ENCODE measurements around the gene SHQ1. TPM values are rescaled to one million over a fixed set of nuclear protein-coding genes. Genes with fewer than 3 reads are reported as not detected.

The SHQ1 gene
- total and polyA plus RNA-seq, 2 donors (not counting 3 experiments of a cell fraction or from before 2014, with no cell fraction given): 7.3 to 20.6 TPM

GRCh38 chr3:72860846-72861245, 12.6 kb upstream of the SHQ1 start:
- Histone ChIP-seq H3K4me3 (replicated peaks in 1 of 3; ENCODE audit: insufficient read depth in 1 of 3, low read depth in 1 of 3, low read length in 3 of 3) (no peak overlapping the region), H3K9me3 (replicated peaks; ENCODE audit: control insufficient read depth, insufficient read depth, low read length) (no peaks in the 10 kb centered on the region), H3K27ac (ENCODE audit: insufficient read depth, low read depth, low read length) (no peak overlapping the region), H3K79me2 (ENCODE audit: control insufficient read depth, insufficient read depth, low read length) (no peaks in the 10 kb centered on the region), H3K9me1 (replicated peaks; ENCODE audit: control insufficient read depth, extremely low read depth, insufficient read depth, low read length) (no peaks in the 10 kb centered on the region), H3K9ac (replicated peaks; ENCODE audit: extremely low read depth, insufficient read depth, low read length) (no peak overlapping the region), H2AFZ (ENCODE audit: low read depth, low read length) (no peak overlapping the region), H3K4me2 (ENCODE audit: insufficient read depth, low read length) (no peak overlapping the region), H3K4me1 (ENCODE audit: control insufficient read depth, extremely low read depth, insufficient read depth, low read length) (no peaks in the 10 kb centered on the region), H3K27me3 (ENCODE audit: control insufficient read depth in 2 of 2, insufficient read depth in 2 of 2, low read length in 2 of 2) (peaks cover 2 to 5% of the 10 kb centered on the region in 2 experiments), H3K36me3 (ENCODE audit: control insufficient read depth in 2 of 2, extremely low read depth in 1 of 2, insufficient read depth in 2 of 2, low read length in 2 of 2) (no peaks in the 10 kb centered on the region), H4K20me1 (replicated peaks; ENCODE audit: control insufficient read depth, extremely low read depth, insufficient read depth, low read length) (no peaks in the 10 kb centered on the region)
- DNase-seq (ENCODE audit: low read depth, low spot score): no peak
- POLR2A ChIA-PET: no interaction called here
- CTCF ChIA-PET: interaction anchor here (2.3 kb wide), 1 partner anchor 10 kb away, joined by 10 read pairs; no protein-coding TSS in a partner anchor
- BruUV-seq (replicated peaks): no TSS peak
- no peak for FAIRE-seq
- TF ChIP-seq EZH2 (IDR thresholded peaks at IDR 0.05; ENCODE audit: borderline replicate concordance, low read depth, low read length, severe bottlenecking) (no peak), MYC (IDR thresholded peaks at IDR 0.05; ENCODE audit: low read depth, low read length) (no peak)
- intact Hi-C loops (cut with micrococcal nuclease): no loop called here
- dilution Hi-C loops (cut with MboI; ENCODE audit: extremely low pct_ligation_motif_present, low sequenced_read_pairs): no loop called here

- DNase-seq (ENCODE audit: low read depth, low spot score) (no peak), FAIRE-seq (no peak)
- Histone ChIP-seq H3K79me2 (ENCODE audit: control insufficient read depth, insufficient read depth, low read length) (no peaks in the 10 kb centered on the region), H3K27ac (ENCODE audit: insufficient read depth, low read depth, low read length) (no peak overlapping the region), H2AFZ (ENCODE audit: low read depth, low read length) (no peak overlapping the region), H4K20me1 (replicated peaks; ENCODE audit: control insufficient read depth, extremely low read depth, insufficient read depth, low read length) (no peaks in the 10 kb centered on the region), H3K4me3 (replicated peaks in 1 of 3; ENCODE audit: insufficient read depth in 1 of 3, low read depth in 1 of 3, low read length in 3 of 3) (no peak overlapping the region), H3K9me1 (replicated peaks; ENCODE audit: control insufficient read depth, extremely low read depth, insufficient read depth, low read length) (no peaks in the 10 kb centered on the region), H3K27me3 (ENCODE audit: control insufficient read depth in 2 of 2, insufficient read depth in 2 of 2, low read length in 2 of 2) (peaks cover 2 to 7% of the 10 kb centered on the region in 2 experiments), H3K4me1 (ENCODE audit: control insufficient read depth, extremely low read depth, insufficient read depth, low read length) (no peaks in the 10 kb centered on the region), H3K4me2 (ENCODE audit: insufficient read depth, low read length) (no peak overlapping the region), H3K9me3 (replicated peaks; ENCODE audit: control insufficient read depth, insufficient read depth, low read length) (no peaks in the 10 kb centered on the region), H3K9ac (replicated peaks; ENCODE audit: extremely low read depth, insufficient read depth, low read length) (no peak overlapping the region), H3K36me3 (ENCODE audit: control insufficient read depth in 2 of 2, extremely low read depth in 1 of 2, insufficient read depth in 2 of 2, low read length in 2 of 2) (no peaks in the 10 kb centered on the region)
- dilution Hi-C loops (cut with MboI; ENCODE audit: extremely low pct_ligation_motif_present, low sequenced_read_pairs) (no loop called here), intact Hi-C loops (cut with micrococcal nuclease) (no loop called here)
- POLR2A ChIA-PET: no interaction called here
- no TSS peak for BruUV-seq (replicated peaks)
- CTCF ChIA-PET: interaction anchor here (2.3 kb wide), 1 partner anchor 9 kb away, joined by 10 read pairs; no protein-coding TSS in a partner anchor
- TF ChIP-seq MAX (IDR thresholded peaks at IDR 0.05; ENCODE audit: insufficient read depth, insufficient read length) (no peak), MYC (IDR thresholded peaks at IDR 0.05; ENCODE audit: low read depth, low read length) (no peak), FOS (IDR thresholded peaks at IDR 0.05; ENCODE audit: borderline replicate concordance, insufficient read depth, low read length) (no peak), POLR2AphosphoS5 (IDR thresholded peaks at IDR 0.05; ENCODE audit: insufficient read depth, low read depth, low read length) (no peak), EZH2 (IDR thresholded peaks at IDR 0.05; ENCODE audit: borderline replicate concordance, low read depth, low read length, severe bottlenecking) (no peak), JUN (IDR thresholded peaks at IDR 0.05; ENCODE audit: borderline replicate concordance, insufficient read depth, insufficient read length, low read depth) (no peak), GATA2 (IDR thresholded peaks at IDR 0.05; ENCODE audit: insufficient read depth, insufficient read length, low read depth, low read length) (no peak), CTCF (IDR thresholded peaks at IDR 0.05; ENCODE audit: extremely low read depth in 1 of 2, insufficient read depth in 1 of 2, low read depth in 1 of 2, low read length in 2 of 2) (no peak), POLR2A (IDR thresholded peaks at IDR 0.05; ENCODE audit: low read depth, low read length) (no peak)
Measured at GRCh38 chr3:72860053-72860452, 11.8 kb upstream of the SHQ1 start.

Data from endothelial cell of umbilical vein (primary cell).